NCI-H2171 treated with DMSO at 0.1 percent for 48 hours (cell line): ENCODE data around the gene CRYBG1.

Source experiments
- DNase-seq: peaks from one replicate; lab custom pipeline; 2025; lab: John Stamatoyannopoulos, UW

The CRYBG1 gene

DNA sequence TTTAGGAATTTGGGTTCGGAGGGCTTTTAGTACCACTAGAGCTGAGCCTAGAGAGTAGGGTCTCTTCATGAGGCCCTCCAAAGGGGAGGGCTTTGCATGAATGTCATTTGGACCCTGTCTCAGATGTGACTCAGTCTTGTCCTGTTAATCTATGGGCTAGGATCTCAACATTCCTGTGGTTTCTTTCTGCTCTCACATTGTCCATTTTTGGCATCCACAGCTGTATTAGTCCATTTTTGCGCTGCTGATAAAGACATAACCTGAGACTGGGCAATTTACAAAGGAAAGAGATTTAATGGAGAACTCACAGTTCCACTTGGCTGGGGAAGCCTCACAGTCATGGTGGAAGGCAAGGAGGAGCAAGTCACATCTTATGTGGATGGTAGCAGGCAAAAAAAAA lies 61.0 kb downstream of the CRYBG1 start:
- no peak for DNase-seq

DNA sequence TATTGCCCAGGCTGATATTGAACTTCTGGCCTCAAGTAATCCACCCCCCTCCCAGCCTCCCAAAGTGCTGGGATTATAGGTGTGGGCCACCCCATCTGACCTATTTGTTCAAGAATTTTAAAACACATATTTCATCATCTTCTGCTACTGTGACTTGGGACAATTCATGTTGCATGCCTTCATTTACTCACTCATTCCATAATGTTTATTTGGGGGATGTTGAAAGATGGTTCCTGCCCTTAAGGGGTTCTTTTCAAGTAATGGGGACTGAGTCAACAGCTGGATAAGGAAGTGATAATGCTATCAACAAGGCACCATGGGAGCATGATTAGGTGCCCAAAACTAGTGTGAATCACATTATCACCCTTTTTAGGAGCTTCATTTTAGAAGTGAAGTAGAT lies 62.0 kb downstream of the CRYBG1 start:
- no peak for DNase-seq

DNA sequence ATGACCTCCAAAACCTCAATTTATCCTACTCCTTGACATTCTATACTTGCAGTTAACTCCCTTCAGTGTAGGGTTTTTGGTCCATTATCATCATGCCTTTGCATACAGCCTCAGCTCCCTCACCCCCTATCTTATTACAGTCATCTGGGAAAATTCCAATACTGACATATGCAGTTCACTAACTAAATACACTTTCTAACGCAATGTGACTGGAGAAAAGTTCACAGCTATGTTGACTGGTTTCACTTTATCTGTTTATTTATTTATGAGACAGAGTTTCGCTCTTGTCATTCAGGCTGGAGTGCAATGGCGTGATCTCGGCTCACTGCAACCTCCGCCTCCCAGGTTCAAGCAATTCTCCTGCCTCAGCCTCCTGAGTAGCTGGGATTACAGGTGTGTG lies 64.9 kb downstream of the CRYBG1 start:
- no peak for DNase-seq

DNA sequence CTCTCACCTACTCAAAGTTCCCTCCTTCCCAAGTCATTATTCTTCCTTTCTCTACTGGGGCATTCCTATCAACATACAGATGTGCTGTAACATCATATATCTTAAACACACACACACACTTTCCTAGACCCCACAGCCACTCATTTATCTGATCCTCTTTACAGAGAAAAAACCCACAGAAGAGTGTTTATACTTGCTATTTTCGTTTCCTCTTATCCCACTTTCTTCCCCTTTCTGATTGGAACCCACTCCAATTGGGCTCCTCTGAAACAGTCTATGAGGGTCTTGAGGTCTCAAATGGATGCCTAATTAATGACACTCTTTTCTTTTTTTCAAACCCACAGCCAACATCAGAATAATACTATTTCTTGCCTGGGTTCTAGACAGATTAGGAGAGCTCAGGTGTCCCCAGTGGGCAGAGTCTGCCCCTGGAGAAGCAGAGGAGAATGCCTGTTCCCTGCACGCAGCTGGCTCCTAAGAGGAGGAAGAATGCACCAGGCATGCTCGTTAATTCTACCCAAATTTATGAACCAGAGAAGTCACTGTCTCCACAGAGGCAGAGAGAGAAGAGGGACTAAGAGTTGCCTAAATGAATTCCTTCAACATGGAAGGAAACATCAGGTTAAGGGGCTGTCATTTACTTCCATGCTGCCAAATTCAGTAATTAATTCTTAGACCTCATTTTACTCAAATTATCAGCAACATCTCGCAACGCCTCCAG lies 65.9 kb downstream of the CRYBG1 start:
- DNase-seq: no peak

DNA sequence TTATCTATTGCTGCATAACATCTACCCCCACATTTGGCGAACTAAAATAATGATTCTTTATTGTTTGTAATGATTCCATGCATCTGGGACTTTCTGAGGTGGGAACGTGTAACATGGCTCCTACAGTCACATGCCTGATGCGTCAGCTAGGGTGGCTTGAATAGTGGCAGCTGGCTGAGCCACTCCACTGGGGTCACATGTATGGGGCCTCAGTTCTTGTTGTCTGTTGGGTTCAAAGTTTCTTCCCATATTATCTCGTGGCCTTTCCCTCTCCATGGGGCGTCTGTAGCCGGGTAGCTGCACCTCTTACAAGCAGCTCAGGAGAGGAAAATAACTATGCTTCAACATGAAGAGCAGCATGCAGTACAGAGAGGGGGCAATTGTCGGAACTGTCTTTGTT lies 69.9 kb downstream of the CRYBG1 start:
- DNase-seq: no peak

DNA sequence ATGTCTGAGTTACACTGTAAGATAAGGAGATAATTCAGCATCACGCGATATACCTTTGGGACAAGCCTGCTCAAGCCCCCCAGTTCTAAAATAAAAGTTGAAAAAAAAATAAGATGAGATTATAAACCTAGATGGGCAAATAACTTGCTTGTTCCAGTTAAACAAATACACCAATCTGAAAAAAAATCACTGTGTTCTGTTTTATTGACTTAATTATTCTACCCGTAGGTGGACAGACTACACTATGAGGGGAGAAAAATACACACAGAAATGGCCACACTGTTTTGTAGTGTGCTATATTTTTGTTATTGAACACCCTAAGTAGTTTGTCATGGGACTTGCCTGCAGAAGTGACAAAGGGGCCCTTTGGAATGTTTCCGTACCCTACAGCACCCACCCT lies 70.9 kb downstream of the CRYBG1 start:
- DNase-seq: no peak

DNA sequence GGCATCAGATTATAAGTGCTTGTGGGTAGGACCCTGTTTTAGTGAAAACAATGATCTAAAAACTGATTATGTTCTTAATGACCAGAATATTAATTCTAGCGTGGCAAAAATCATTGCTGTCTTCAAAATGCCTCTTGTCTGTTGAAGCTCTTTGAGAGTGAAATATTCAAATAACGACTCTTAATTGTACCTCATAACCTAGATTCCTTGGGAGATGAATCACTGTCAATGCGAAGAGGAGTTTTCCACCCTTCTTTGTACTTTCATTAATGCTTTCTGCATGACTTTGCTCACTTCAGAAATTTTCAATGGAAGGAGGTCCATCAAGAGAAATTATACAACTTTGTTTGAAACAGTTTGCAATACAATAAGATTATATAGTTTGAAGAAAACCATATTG lies 71.5 kb downstream of the CRYBG1 start:
- no peak for DNase-seq

GRCh38 chr6:106434530-106434929 lies 74.0 kb downstream of the CRYBG1 start:
- DNase-seq: no peak

GRCh38 chr6:106439459-106439858 lies 78.9 kb downstream of the CRYBG1 start:
- DNase-seq: no peak

- no peak for DNase-seq
These were observed 80.0 kb downstream of the CRYBG1 start for GRCh38 chr6:106440546-106440945.

- DNase-seq: peak; percentile 83
These were observed 81.9 kb downstream of the CRYBG1 start for GRCh38 chr6:106442395-106442794.

DNA sequence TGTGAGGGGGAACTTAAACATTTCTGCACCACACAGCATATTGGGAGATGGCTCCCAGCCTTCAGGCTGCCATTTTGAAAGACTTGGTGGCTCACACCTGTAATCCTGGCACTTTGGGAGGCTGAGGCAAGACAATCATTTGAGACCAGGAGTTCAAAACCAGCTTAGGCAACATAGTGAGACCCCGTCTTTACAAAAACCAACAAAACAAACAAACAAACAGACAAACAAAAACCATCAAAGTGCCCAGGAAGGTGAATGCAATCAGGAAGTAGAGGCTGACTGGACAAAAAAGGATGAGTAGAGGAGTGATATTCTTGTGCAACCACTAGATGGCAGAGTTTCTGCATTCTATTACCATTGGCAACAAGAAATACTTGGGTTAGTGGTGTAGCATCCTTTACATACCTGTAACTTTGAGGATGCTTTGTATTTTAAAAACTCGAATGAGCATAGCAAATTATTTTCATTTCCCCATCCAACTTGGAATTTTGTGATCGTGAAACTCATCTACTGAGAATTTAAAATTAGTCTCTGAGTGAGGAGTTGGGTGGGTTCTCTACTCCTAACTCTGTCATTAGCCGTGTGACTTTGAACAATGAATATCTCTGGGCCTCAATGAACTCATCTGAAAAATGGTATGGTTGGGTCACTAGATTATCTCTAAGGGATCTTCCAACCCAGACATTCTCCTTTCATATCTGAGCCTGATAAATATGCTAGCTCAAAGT lies 84.4 kb downstream of the CRYBG1 start:
- peak; percentile 83 for DNase-seq

DNA sequence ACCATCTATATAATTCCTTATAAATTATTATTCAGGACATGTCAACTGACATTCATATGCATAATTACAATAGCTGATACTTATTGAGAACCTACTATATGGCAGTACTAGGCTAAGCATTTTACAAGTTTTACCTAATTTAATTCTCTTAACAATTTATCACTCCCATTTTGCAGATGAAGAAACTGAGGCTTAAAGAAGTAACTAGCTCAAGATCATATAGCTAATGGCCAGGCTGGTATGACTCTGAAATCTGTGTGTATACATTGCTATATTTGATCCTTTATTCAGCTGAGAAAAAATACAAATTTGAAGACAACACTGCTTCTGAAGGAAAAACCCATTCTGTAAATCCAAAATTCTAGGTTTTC lies 85.0 kb downstream of the CRYBG1 start:
- DNase-seq: no peak

GRCh38 chr6:106446287-106446885 lies 85.9 kb downstream of the CRYBG1 start:
- peak; percentile 17 for DNase-seq

- no peak for DNase-seq
These were observed 86.5 kb downstream of the CRYBG1 start for GRCh38 chr6:106446983-106447382.

GRCh38 chr6:106448000-106448426 lies 87.5 kb downstream of the CRYBG1 start:
- no peak for DNase-seq

- DNase-seq: no peak
These were observed 90.1 kb downstream of the CRYBG1 start for GRCh38 chr6:106450653-106451052.

- no peak for DNase-seq
These were observed 90.9 kb downstream of the CRYBG1 start for GRCh38 chr6:106451439-106451838.

DNA sequence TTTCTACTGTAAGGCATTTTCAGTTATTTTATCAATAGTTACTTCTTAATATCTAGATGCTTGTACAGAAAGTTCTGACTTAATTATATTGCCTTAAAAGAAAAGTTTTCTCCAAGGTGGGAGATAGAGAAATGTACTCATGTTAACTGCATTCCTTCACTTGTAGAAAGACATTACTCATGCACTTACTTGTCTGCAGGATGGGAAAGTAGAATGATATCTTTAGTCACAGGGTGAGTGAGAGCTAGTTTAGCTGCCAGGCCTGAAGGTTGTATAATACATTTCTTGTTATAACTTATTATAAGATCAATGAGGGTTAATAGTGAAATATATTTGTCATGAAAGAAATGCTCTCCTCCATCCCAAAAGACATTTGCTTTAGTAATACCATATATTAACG lies 92.1 kb downstream of the CRYBG1 start:
- DNase-seq: no peak

DNA sequence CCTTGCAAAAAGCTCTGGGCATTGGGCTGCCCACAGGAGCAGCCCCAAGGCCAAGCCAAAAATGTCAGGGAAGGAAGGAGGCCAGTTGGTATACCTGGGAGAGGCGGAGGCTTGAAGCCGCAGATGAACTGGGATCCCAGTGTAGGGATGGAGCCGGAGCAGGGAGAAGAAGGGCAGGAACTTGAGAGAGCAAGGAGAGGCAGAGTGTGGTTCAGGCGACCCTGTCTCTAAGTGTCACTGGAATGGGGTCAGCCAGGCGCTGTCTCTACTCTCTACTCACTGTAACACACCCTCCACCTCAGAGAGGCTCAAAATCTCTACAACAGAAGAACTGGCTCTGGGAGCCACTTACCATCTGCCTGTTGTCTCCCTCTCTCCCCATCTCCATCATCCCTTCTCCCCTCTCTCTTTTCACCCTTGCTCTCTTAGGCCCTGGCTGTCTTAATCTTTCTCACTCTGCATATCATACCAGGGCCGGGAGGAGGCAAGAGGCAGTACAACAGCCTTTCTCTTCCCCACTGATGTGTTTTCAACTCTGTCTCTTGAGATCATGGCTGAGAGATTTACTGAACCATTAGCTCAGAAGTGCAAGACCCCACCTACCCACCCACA lies 93.3 kb downstream of the CRYBG1 start:
- DNase-seq: no peak

DNA sequence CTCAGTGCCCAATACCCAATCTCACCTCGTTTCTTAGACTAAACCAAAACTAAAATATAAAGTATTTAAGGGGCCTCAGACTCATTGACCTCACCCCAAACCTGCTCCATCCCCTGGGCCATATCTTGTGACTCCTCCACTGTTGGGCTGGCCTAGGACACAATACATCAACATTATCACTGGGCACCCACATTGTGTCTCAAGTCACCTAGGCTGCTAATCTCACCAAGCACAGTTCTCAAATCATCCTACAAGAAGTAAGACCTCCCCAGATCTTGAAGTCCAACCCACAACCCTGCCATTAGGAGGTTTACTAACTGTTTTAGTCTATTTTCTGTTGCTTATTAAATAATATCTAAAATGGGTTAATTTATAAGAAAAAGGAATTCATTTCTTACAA lies 96.2 kb downstream of the CRYBG1 start:
- no peak for DNase-seq

DNA sequence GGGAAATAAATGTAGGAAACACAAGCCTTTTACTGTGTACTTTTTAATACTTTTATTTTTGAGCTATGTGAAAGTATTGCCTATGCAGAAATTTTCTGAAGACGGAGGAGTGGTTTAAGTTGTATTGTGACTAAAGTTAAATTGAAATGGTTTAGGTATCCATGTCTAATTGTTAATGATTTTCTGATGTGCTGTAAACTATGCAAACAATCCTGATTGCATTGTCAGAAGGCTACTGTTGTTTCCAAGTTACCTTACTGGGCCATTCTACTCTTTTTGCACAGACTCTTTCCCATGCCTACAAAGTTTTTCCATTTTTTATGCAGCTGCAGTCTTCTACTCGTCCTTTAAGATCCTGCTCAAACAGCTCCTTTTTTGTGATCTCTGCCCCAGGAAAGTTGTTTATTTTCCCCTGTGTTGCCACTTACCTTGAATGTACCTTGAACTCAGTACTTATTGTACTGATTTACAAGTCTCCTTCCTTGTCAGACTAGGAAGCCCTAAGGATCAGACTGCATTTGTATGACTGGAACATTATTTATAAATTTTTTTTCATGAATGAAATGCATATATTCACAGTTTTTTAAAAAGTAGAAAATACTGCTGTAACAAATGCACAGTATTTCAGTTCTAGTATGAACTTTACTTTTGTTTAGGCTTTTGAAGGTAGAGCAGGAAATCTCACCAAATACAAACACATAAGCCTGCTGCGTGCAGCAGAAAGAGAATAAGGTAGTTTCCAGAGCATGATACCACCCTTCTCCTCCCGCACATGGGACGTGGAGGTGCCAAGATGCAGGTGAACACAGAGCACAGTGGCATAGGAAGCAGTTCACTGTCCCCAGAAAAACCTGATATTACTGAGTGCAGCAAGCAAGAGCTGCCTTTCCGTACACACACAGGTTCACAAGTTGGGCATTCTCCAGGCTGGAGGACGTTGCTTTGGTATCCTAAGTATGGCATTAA lies 97.8 kb downstream of the CRYBG1 start:
- no peak for DNase-seq
